Measurements from ENCODE around the gene KCNK1. TPM values are rescaled to one million over a fixed set of nuclear protein-coding genes. Genes with fewer than 3 reads are reported as not detected.

The KCNK1 gene
- total RNA-seq, 1 donor from 2014 or later = not detected

- no peak for DNase-seq (ENCODE audit: extremely low spot score, unreplicated experiment)
These were observed 22.0 kb downstream of the KCNK1 start for GRCh38 chr1:233635765-233636502.

GRCh38 chr1:233636503-233636877, 22.6 kb downstream of the KCNK1 start:
- Mint-ChIP-seq H3K27me3 (ENCODE audit: unreplicated experiment) (no peaks in the 10 kb centered on the region), H3K4me3 (ENCODE audit: unreplicated experiment) (no peak overlapping the region), H3K27ac (ENCODE audit: unreplicated experiment) (no peak overlapping the region), H3K4me1 (ENCODE audit: unreplicated experiment) (no peaks in the 10 kb centered on the region), H3K36me3 (ENCODE audit: unreplicated experiment) (no peaks in the 10 kb centered on the region), H3K9me3 (ENCODE audit: unreplicated experiment) (peaks cover 10% of the 10 kb centered on the region)
- no peak for TF ChIP-seq CTCF (IDR thresholded peaks at IDR 0.05)
- no peak for DNase-seq (ENCODE audit: extremely low spot score, unreplicated experiment)

More at GRCh38 chr1:233635765-233636502, 22.0 kb downstream of the KCNK1 start:
- Mint-ChIP-seq H3K27me3 (ENCODE audit: unreplicated experiment) (no peaks in the 10 kb centered on the region), H3K4me3 (ENCODE audit: unreplicated experiment) (no peak overlapping the region), H3K9me3 (ENCODE audit: unreplicated experiment) (peaks cover 8% of the 10 kb centered on the region), H3K27ac (ENCODE audit: unreplicated experiment) (no peak overlapping the region), H3K4me1 (ENCODE audit: unreplicated experiment) (no peaks in the 10 kb centered on the region), H3K36me3 (ENCODE audit: unreplicated experiment) (no peaks in the 10 kb centered on the region)
- TF ChIP-seq CTCF (IDR thresholded peaks at IDR 0.05) = no peak

DNA sequence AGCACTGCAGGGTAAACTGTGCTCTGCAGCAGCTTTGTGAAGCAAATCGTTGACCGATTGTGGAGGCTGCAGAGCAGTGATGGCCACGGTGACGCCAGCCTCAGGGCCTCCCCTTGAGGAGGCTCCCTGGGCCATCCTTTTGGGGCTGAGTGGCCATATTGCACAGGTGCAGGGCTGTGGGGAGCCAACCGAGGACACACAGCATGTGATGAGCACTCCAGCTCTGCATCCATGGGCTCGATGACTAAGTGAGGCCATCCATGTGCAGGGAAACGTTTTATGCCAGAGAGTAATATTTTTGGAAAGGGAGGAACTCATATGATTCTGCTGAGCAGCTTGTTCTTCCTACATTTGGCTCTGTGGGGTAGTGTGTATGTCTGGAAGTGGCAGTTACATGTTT, 24.6 kb downstream of the KCNK1 start:
- no peak for DNase-seq (ENCODE audit: extremely low spot score, unreplicated experiment)
- no peak for TF ChIP-seq CTCF (IDR thresholded peaks at IDR 0.05)
- no peak overlapping the region for H3K27ac Mint-ChIP-seq (ENCODE audit: unreplicated experiment)
- peaks cover 12% of the 10 kb centered on the region for H3K9me3 Mint-ChIP-seq (ENCODE audit: unreplicated experiment)
- no peaks in the 10 kb centered on the region for H3K27me3 Mint-ChIP-seq (ENCODE audit: unreplicated experiment)
- no peaks in the 10 kb centered on the region for H3K4me1 Mint-ChIP-seq (ENCODE audit: unreplicated experiment)
- no peak overlapping the region for H3K4me3 Mint-ChIP-seq (ENCODE audit: unreplicated experiment)
- no peaks in the 10 kb centered on the region for H3K36me3 Mint-ChIP-seq (ENCODE audit: unreplicated experiment)

GRCh38 chr1:233639611-233640010, 25.7 kb downstream of the KCNK1 start:
- no peaks in the 10 kb centered on the region for H3K4me1 Mint-ChIP-seq (ENCODE audit: unreplicated experiment)
- TF ChIP-seq CTCF (IDR thresholded peaks at IDR 0.05) = no peak
- H3K27me3 Mint-ChIP-seq (ENCODE audit: unreplicated experiment) = no peaks in the 10 kb centered on the region
- DNase-seq (ENCODE audit: extremely low spot score, unreplicated experiment) = no peak
- no peak overlapping the region for H3K4me3 Mint-ChIP-seq (ENCODE audit: unreplicated experiment)
- H3K36me3 Mint-ChIP-seq (ENCODE audit: unreplicated experiment) = no peaks in the 10 kb centered on the region
- H3K27ac Mint-ChIP-seq (ENCODE audit: unreplicated experiment) = no peak overlapping the region
- H3K9me3 Mint-ChIP-seq (ENCODE audit: unreplicated experiment) = peaks cover 12% of the 10 kb centered on the region

DNA sequence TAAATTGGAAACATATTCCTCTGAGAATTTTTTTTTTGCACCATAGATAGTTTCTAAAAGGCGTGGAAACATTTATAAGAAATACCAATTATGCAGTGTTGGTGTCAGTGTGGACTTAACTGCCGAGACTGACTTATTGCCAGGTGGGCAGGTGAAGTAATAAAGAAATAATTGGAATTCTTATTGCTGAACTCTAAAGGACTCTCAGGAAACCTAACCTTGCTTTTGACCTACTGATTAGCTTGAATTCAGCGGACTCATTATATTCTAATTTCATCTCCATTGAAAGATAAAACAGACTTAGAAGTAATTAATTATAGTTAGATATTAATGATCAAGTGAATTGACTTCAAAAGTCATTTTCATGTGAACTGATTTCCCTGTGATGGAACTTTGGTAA, 26.3 kb downstream of the KCNK1 start:
- Mint-ChIP-seq H3K36me3 (ENCODE audit: unreplicated experiment) (no peaks in the 10 kb centered on the region), H3K27ac (ENCODE audit: unreplicated experiment) (no peak overlapping the region), H3K4me1 (ENCODE audit: unreplicated experiment) (no peaks in the 10 kb centered on the region), H3K27me3 (ENCODE audit: unreplicated experiment) (no peaks in the 10 kb centered on the region), H3K4me3 (ENCODE audit: unreplicated experiment) (no peak overlapping the region), H3K9me3 (ENCODE audit: unreplicated experiment) (peaks cover 12% of the 10 kb centered on the region)
- TF ChIP-seq CTCF (IDR thresholded peaks at IDR 0.05) = no peak
- DNase-seq (ENCODE audit: extremely low spot score, unreplicated experiment) = no peak
